Ascending aorta (tissue), 2 donors: ENCODE results near the gene CLEC20A. TPM values are rescaled to one million over a fixed set of nuclear protein-coding genes. Genes with fewer than 3 reads are reported as not detected.

Experiments
- DNase-seq, 2 donors: peaks; one replicate each; pipeline ENCODE4 v3.0.0-alpha.2; 2019; ENCODE audit warnings: low spot score in 2 of 2
- H3K27ac ChIP-seq, 2 donors: fragments of 200-600 bp; sonication (generic); one replicate each; pipeline ENCODE4 v1.5.1; 2016 to 2017; ENCODE audit warnings: mild to moderate bottlenecking in 1 of 2
- H3K27me3 ChIP-seq: fragments of 200-600 bp; sonication (generic); one replicate; pipeline ENCODE4 v1.5.1; 2017
- H3K36me3 ChIP-seq, 2 donors: fragments of 200-600 bp; sonication (generic); one replicate each; pipeline ENCODE4 v1.5.1; 2016
- H3K4me1 ChIP-seq, 2 donors: fragments of 200-600 bp; sonication (generic); one replicate each; pipeline ENCODE4 v1.5.1; 2016 to 2017; ENCODE audit warnings: mild to moderate bottlenecking in 1 of 2
- H3K4me3 ChIP-seq, 2 donors: fragments of 200-600 bp; sonication (generic); one replicate each; pipeline ENCODE4 v1.5.1; 2016 to 2017; ENCODE audit warnings: mild to moderate bottlenecking in 1 of 2
- H3K9me3 ChIP-seq, 2 donors: fragments of 200-600 bp; sonication (generic); one replicate each; pipeline ENCODE4 v1.5.1; 2016
- CTCF ChIP-seq, 3 experiments: fragments of 200-600 bp in 2 of 3; fragments of 450-650 bp in 1 of 3; sonication (generic) in 2 of 3; IDR thresholded peaks; one replicate each; pipeline ENCODE4 v1.5.1; 2016 to 2019; ENCODE audit warnings: antibody characterized with exemption in 3 of 3, mild to moderate bottlenecking in 1 of 3, moderate library complexity in 1 of 3
- intact Hi-C: fragments of 100-400 bp; cut with DNase I; formaldehyde crosslinking; loops from one replicate; pipeline ENCODE4 v1.15.1; 2023
- total RNA-seq: library from RNA; depleted of rRNA; stranded (reverse); fragments of >200 nt; gene quantifications from one replicate; pipeline ENCODE4 v1.1.0, GENCODE V29; 2016

The CLEC20A gene
- total RNA-seq, 1 donor from 2014 or later = not detected

GRCh38 chr1:178467837-178468236, 28.9 kb downstream of the CLEC20A start:
- Histone ChIP-seq H3K36me3 (peaks cover 25 to 53% of the 10 kb centered on the region in 2 donors), H3K27ac (no peak overlapping the region)

GRCh38 chr1:178465011-178465410, 31.8 kb downstream of the CLEC20A start:
- peaks cover 25 to 38% of the 10 kb centered on the region in 2 donors for H3K36me3 ChIP-seq
- intact Hi-C loops = no loop called here

More at GRCh38 chr1:178467837-178468236, 28.9 kb downstream of the CLEC20A start:
- no peak for TF ChIP-seq CTCF (IDR thresholded peaks at IDR 0.05)
- H3K4me3 ChIP-seq = no peak overlapping the region
- H3K4me1 ChIP-seq = peaks cover 0 to 5% of the 10 kb centered on the region in 2 donors
- no peaks in the 10 kb centered on the region for H3K9me3 ChIP-seq
- intact Hi-C loops = no loop called here
- no peaks in the 10 kb centered on the region for H3K27me3 ChIP-seq
- no peak for DNase-seq

GRCh38 chr1:178464566-178464965, 32.2 kb downstream of the CLEC20A start:
- no peak overlapping the region for H3K27ac ChIP-seq
- no peaks in the 10 kb centered on the region for H3K27me3 ChIP-seq
- peaks cover 25 to 38% of the 10 kb centered on the region in 2 donors for H3K36me3 ChIP-seq
- no peak for TF ChIP-seq CTCF (IDR thresholded peaks at IDR 0.05)
- intact Hi-C loops = no loop called here
- H3K9me3 ChIP-seq = no peaks in the 10 kb centered on the region
- no peak for DNase-seq
- H3K4me1 ChIP-seq = peaks cover 0 to 5% of the 10 kb centered on the region in 2 donors
- H3K4me3 ChIP-seq = no peak overlapping the region

More at GRCh38 chr1:178465011-178465410, 31.8 kb downstream of the CLEC20A start:
- Histone ChIP-seq H3K4me3 (no peak overlapping the region), H3K27me3 (no peaks in the 10 kb centered on the region), H3K9me3 (no peaks in the 10 kb centered on the region), H3K27ac (no peak overlapping the region), H3K4me1 (peaks cover 0 to 5% of the 10 kb centered on the region in 2 donors)
- DNase-seq = no peak
- TF ChIP-seq CTCF (IDR thresholded peaks at IDR 0.05) = no peak

GRCh38 chr1:178464141-178464540, 32.6 kb downstream of the CLEC20A start:
- H3K4me1 ChIP-seq = peaks cover 0 to 5% of the 10 kb centered on the region in 2 donors
- H3K27me3 ChIP-seq = no peaks in the 10 kb centered on the region
- H3K4me3 ChIP-seq = no peak overlapping the region
- no peak for TF ChIP-seq CTCF (IDR thresholded peaks at IDR 0.05)
- intact Hi-C loops = no loop called here
- no peaks in the 10 kb centered on the region for H3K9me3 ChIP-seq
- no peak overlapping the region for H3K27ac ChIP-seq
- DNase-seq = no peak
- H3K36me3 ChIP-seq = peaks cover 21 to 33% of the 10 kb centered on the region in 2 donors

GRCh38 chr1:178461701-178462100, 35.1 kb downstream of the CLEC20A start:
- Histone ChIP-seq H3K9me3 (no peaks in the 10 kb centered on the region), H3K27ac (no peak overlapping the region), H3K36me3 (peaks cover 5 to 29% of the 10 kb centered on the region in 2 donors), H3K27me3 (no peaks in the 10 kb centered on the region), H3K4me3 (no peak overlapping the region), H3K4me1 (peaks cover 0 to 5% of the 10 kb centered on the region in 2 donors)
- intact Hi-C loops = no loop called here
- DNase-seq = no peak
- TF ChIP-seq CTCF (IDR thresholded peaks at IDR 0.05) = no peak

GRCh38 chr1:178461104-178461503, 35.7 kb downstream of the CLEC20A start:
- no peak for TF ChIP-seq CTCF (IDR thresholded peaks at IDR 0.05)
- peaks cover 0 to 5% of the 10 kb centered on the region in 2 donors for H3K4me1 ChIP-seq
- no peak for DNase-seq
- no peak overlapping the region for H3K4me3 ChIP-seq
- H3K36me3 ChIP-seq = peaks cover 1 to 27% of the 10 kb centered on the region in 2 donors
- no peaks in the 10 kb centered on the region for H3K9me3 ChIP-seq
- no peaks in the 10 kb centered on the region for H3K27me3 ChIP-seq
- no peak overlapping the region for H3K27ac ChIP-seq
- intact Hi-C loops = no loop called here
